Transverse colon (tissue), 4 donors: ENCODE results near the gene GK. TPM values are rescaled to one million over a fixed set of nuclear protein-coding genes. Genes with fewer than 3 reads are reported as not detected.
"Not testable (repeated sequence)": the region's sequence is repeated elsewhere in the genome, so short reads cannot be mapped to it uniquely, and the experiment has no call there.

Experiments used
- DNase-seq: peaks from one replicate; pipeline ENCODE4 v3.0.0-alpha.2; 2019
- H3K27ac ChIP-seq, 4 donors: fragments of 200-600 bp; sonication (generic); 2 replicates each; pipeline ENCODE4 v1.5.1; 2016 to 2018; ENCODE audit warnings: inconsistent platforms in 4 of 4
- H3K27me3 ChIP-seq: fragments of 200-600 bp; sonication (generic); 2 replicates; pipeline ENCODE4 v1.5.1; 2017; ENCODE audit warnings: inconsistent platforms
- H3K36me3 ChIP-seq, 4 donors: fragments of 200-600 bp; sonication (generic); 2 replicates each; pipeline ENCODE4 v1.5.1; 2017 to 2019; ENCODE audit warnings: inconsistent platforms in 4 of 4
- H3K4me1 ChIP-seq, 4 donors: fragments of 200-600 bp; sonication (generic); 2 replicates each; pipeline ENCODE4 v1.5.1; 2017 to 2020; ENCODE audit warnings: inconsistent platforms in 4 of 4
- H3K4me3 ChIP-seq, 4 donors: fragments of 200-600 bp; sonication (generic); 1 replicate in 1 of 4; 2 replicates in 3 of 4; pipeline versions ENCODE4 v1.5.1 to v1.6.1; 2017 to 2019; ENCODE audit warnings: inconsistent platforms in 4 of 4
- H3K9me3 ChIP-seq, 2 donors: fragments of 200-600 bp; sonication (generic); 2 replicates each; pipeline ENCODE4 v1.5.1; 2017 to 2019; ENCODE audit warnings: inconsistent platforms in 2 of 2
- EP300 ChIP-seq: sonication (generic); formaldehyde crosslinking; IDR thresholded peaks from one replicate; pipeline ENCODE4 v1.6.1; 2017; ENCODE audit warnings: antibody characterized with exemption, low read depth
- POLR2A ChIP-seq: fragments of 450-650 bp; IDR thresholded peaks from one replicate; pipeline ENCODE4 v1.6.1; 2016; ENCODE audit warnings: antibody characterized with exemption, mild to moderate bottlenecking, moderate library complexity
- POLR2AphosphoS5 ChIP-seq, 3 donors: sonication (generic); formaldehyde crosslinking; IDR thresholded peaks; one replicate each; pipeline ENCODE4 v1.6.1; 2016; ENCODE audit warnings: antibody characterized with exemption in 3 of 3
- WGBS, 2 donors: methylation state at CpG; one replicate each; pipeline ENCODE4 v1.1.5; 2018; ENCODE audit warnings: low coverage in 1 of 2; 5-methylcytosine and 5-hydroxymethylcytosine counted together
- in situ Hi-C, 4 donors: fragments of 200-750 bp; cut with MboI; loops; one replicate each; pipeline versions ENCODE4 v1.15.0 to v1.15.1; 2017; ENCODE audit warnings: low sequenced_read_pairs in 3 of 4, low pct_ligation_motif_present in 1 of 4, low pct_unique_long_range_greater_than_20kb in 1 of 4
- intact Hi-C: fragments of 100-400 bp; cut with DNase I; formaldehyde crosslinking; loops from one replicate; pipeline ENCODE4 v1.15.1; 2023; ENCODE audit warnings: low total_unique reads
- total RNA-seq, 4 donors: library from RNA; depleted of rRNA; stranded (reverse); fragments of >200 nt; gene quantifications; one replicate each; pipeline ENCODE4 v1.1.0, GENCODE V29; 2016
- TF ChIP-seq, protein P1 (sequence below), 5 experiments: fragments of 200-600 bp in 3 of 5; fragments of 450-650 bp in 2 of 5; sonication (generic) in 3 of 5; IDR thresholded peaks; 1 replicate in 2 of 5; 2 replicates in 3 of 5; pipeline ENCODE4 v1.5.1; 2016 to 2017; ENCODE audit warnings: antibody characterized with exemption in 5 of 5, inconsistent platforms in 3 of 5, mild to moderate bottlenecking in 2 of 5, moderate library complexity in 1 of 5

The GK gene
- total RNA-seq, 4 donors from 2014 or later = 2.2 to 30.2 (median 19.6) TPM

DNA sequence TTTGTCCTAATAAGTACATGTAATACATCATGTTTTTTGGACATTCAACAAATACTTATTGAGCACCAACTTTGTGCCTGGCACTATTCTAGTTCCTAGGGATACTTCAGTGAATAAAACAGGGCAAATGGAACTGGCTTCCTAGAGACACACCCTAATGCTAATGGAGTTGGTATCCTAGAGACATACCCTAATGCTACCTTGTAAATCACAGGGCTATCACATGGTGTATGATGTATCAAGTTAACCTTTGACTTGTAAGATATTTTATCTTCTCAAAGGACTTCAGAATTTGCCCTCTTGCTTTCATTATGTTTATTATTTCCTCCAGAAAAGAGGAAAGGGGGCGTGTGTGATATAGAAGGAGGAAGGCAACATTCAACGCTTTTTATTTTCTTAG is 10.1 kb downstream of the GK start:
- TF ChIP-seq POLR2AphosphoS5 (IDR thresholded peaks at IDR 0.05) = no peak
- no peak for TF ChIP-seq EP300
- TF ChIP-seq, protein P1, sequence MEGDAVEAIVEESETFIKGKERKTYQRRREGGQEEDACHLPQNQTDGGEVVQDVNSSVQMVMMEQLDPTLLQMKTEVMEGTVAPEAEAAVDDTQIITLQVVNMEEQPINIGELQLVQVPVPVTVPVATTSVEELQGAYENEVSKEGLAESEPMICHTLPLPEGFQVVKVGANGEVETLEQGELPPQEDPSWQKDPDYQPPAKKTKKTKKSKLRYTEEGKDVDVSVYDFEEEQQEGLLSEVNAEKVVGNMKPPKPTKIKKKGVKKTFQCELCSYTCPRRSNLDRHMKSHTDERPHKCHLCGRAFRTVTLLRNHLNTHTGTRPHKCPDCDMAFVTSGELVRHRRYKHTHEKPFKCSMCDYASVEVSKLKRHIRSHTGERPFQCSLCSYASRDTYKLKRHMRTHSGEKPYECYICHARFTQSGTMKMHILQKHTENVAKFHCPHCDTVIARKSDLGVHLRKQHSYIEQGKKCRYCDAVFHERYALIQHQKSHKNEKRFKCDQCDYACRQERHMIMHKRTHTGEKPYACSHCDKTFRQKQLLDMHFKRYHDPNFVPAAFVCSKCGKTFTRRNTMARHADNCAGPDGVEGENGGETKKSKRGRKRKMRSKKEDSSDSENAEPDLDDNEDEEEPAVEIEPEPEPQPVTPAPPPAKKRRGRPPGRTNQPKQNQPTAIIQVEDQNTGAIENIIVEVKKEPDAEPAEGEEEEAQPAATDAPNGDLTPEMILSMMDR (IDR thresholded peaks at IDR 0.05) = no peak
- no peak for TF ChIP-seq POLR2A
- no peak for DNase-seq
- peaks cover 0 to 5% (median 0%) of the 10 kb centered on the region in 4 donors for H3K4me1 ChIP-seq
- no peaks in the 10 kb centered on the region for H3K9me3 ChIP-seq
- no peak overlapping the region for H3K4me3 ChIP-seq
- 64% methylated on average over 2 of the region's 2 CpGs; no CpG with 5 or more reads in 1 of the 2 donors for WGBS, 2 donors
- intact Hi-C loops = loop anchor here (5.0 kb wide), 1 partner anchor 219 kb away; no protein-coding TSS in a partner anchor
- no peaks in the 10 kb centered on the region for H3K36me3 ChIP-seq
- in situ Hi-C loops = no loop called here
- no peak overlapping the region for H3K27ac ChIP-seq
- H3K27me3 ChIP-seq = no peaks in the 10 kb centered on the region

DNA sequence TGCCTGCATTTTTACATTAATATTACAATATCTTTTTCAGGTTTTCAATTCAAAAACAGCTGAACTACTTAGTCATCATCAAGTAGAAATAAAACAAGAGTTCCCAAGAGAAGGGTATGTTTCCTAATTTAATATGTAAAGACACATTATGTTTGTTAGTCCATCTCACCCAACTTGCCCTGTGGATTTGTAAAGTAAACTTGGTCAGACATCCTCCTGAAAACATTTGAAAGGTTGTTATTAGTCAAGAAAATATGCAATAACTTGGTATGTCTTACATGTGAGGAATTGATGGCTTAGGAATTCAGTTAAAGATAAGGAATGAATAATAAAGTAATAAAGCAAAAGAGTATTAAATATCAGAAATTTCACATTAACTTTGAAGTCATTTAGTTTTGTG is 12.2 kb downstream of the GK start:
- H3K27ac ChIP-seq = no peak overlapping the region
- no peak overlapping the region for H3K4me3 ChIP-seq
- TF ChIP-seq POLR2A = no peak
- TF ChIP-seq EP300 = no peak
- TF ChIP-seq, protein P1 (IDR thresholded peaks at IDR 0.05) = no peak
- TF ChIP-seq POLR2AphosphoS5 (IDR thresholded peaks at IDR 0.05) = no peak
- no peaks in the 10 kb centered on the region for H3K36me3 ChIP-seq
- no peak for DNase-seq
- intact Hi-C loops (no loop called here), in situ Hi-C loops (no loop called here)
- no peaks in the 10 kb centered on the region for H3K9me3 ChIP-seq
- no peaks in the 10 kb centered on the region for H3K4me1 ChIP-seq
- no peaks in the 10 kb centered on the region for H3K27me3 ChIP-seq

DNA sequence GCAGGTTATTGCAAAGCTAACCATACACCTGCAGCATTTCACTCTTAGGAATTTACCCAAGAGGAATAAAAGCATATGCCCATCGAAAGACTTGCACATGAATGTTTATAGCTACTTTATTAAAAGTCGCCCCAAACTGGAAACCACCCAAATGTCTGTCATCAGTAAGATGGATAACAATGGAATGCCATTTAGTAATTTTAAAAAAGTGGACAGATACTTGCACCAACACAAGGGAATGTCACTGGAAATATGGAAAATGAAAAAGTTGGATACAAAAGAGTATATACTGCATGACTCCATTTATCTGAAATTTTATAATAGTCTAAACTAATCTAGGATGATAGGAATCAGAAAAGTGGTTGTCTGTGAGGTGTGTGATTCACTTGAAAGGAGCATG is 12.9 kb downstream of the GK start:
- intact Hi-C loops (no loop called here), in situ Hi-C loops (no loop called here)
- no peak for TF ChIP-seq EP300
- TF ChIP-seq POLR2A = no peak
- TF ChIP-seq, protein P1 (IDR thresholded peaks at IDR 0.05) = no peak
- no peak for TF ChIP-seq POLR2AphosphoS5 (IDR thresholded peaks at IDR 0.05)
- Histone ChIP-seq H3K27me3 (no peaks in the 10 kb centered on the region), H3K36me3 (no peaks in the 10 kb centered on the region), H3K27ac (no peak overlapping the region), H3K9me3 (no peaks in the 10 kb centered on the region), H3K4me3 (no peak overlapping the region), H3K4me1 (no peaks in the 10 kb centered on the region)
- 60 to 85% methylated on average over 1 to 2 of the region's 2 CpGs for WGBS, 2 donors
- no peak for DNase-seq

DNA sequence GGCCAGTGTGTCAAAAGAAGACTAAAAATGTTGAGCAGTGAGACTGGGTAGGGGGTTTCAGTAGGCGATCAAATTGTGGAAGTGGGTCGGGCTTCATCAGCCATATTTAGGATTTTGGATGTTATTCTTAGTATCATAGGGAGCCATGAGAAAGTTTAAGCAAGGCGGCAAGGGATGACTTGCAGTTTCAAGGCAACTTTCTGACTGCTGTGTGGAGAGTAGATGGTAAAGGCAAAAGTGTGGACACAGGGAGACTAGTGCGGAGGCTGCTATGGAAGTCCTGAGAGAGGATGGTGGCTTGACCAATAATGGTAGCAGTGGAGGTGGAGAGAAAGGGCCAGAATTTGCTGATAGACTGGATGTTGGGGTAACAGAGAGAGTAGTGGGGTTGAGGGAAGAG is 15.4 kb downstream of the GK start:
- Histone ChIP-seq H3K9me3 (no peaks in the 10 kb centered on the region), H3K27me3 (no peaks in the 10 kb centered on the region), H3K4me1 (no peaks in the 10 kb centered on the region), H3K36me3 (no peaks in the 10 kb centered on the region), H3K4me3 (no peak overlapping the region), H3K27ac (no peak overlapping the region)
- in situ Hi-C loops (no loop called here), intact Hi-C loops (no loop called here)
- TF ChIP-seq POLR2AphosphoS5 (IDR thresholded peaks at IDR 0.05) = no peak
- TF ChIP-seq POLR2A = no peak
- TF ChIP-seq, protein P1 (IDR thresholded peaks at IDR 0.05) = no peak
- TF ChIP-seq EP300 = no peak
- WGBS, 2 donors = 90 to 100% methylated on average over 1 to 4 of the region's 4 CpGs
- DNase-seq = no peak

DNA sequence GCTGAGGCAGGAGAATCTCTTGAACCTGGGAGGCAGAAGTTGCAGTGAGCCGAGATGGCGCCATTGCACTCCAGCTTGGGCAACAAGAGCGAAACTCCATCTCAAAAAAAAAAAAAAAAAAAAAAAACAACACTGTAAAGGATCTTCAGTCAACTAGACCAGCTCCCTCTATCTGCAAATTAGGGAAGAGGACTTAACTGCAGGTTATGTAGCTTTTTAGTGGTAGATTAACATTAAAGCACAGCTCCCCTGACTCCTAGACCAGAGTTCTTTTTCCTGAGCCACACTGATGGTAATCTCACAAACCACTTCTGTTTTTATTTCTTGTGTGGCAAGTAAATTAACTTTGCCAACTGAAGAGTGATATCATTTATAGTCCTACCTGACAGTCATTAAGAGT is 18.0 kb downstream of the GK start:
- H3K27me3 ChIP-seq, DNase-seq, H3K4me3 ChIP-seq, intact Hi-C loops, H3K36me3 ChIP-seq, in situ Hi-C loops, H3K4me1 ChIP-seq, H3K27ac ChIP-seq, H3K9me3 ChIP-seq: not testable (repeated sequence)
- WGBS, 2 donors = 76% methylated on average over 3 of the region's 3 CpGs; no CpG with 5 or more reads in 1 of the 2 donors
